ENCODE results near the gene MEOX1.
A peak's percentile ranks its signal among the peaks of the same experiment; 100 is the strongest.

The MEOX1 gene

GRCh38 chr17:43637563-43638323 is 24.0 kb downstream of the MEOX1 start:
- Histone ChIP-seq H3K4me2 (no peak overlapping the region), H3K27ac (no peak overlapping the region), H3K27me3 (no peaks in the 10 kb centered on the region), H3K9ac (no peak overlapping the region), H4K20me1 (no peaks in the 10 kb centered on the region), H3K4me3 (no peak overlapping the region), H3K4me1 (peaks cover 0 to 12% (median 9%) of the 10 kb centered on the region in 10 experiments; a peak in 12 of 20 replicates), H3K36me3 (no peaks in the 10 kb centered on the region), H3K9me3 (replicated peaks in 1 of 11) (no peaks in the 10 kb centered on the region)
- TF ChIP-seq Cebpa-rat (IDR thresholded peaks at IDR 0.05): no peak

GRCh38 chr17:43636426-43636825 is 25.3 kb downstream of the MEOX1 start:
- Histone ChIP-seq H4K20me1 (no peaks in the 10 kb centered on the region), H3K4me1 (peaks cover 0 to 14% (median 9%) of the 10 kb centered on the region in 10 experiments; a peak in 12 of 20 replicates), H3K4me2 (no peak overlapping the region), H3K9me3 (replicated peaks in 1 of 11) (no peaks in the 10 kb centered on the region), H3K27me3 (no peaks in the 10 kb centered on the region), H3K27ac (no peak overlapping the region), H3K9ac (no peak overlapping the region), H3K4me3 (no peak overlapping the region), H3K36me3 (no peaks in the 10 kb centered on the region)
- no peak for TF ChIP-seq Cebpa-rat (IDR thresholded peaks at IDR 0.05)

GRCh38 chr17:43634591-43635125 is 27.1 kb downstream of the MEOX1 start:
- H3K36me3 ChIP-seq: no peaks in the 10 kb centered on the region

GRCh38 chr17:43632221-43632620 is 29.5 kb downstream of the MEOX1 start:
- peak overlapping the region in 1 of 11 experiments; percentile 42; a peak in 2 of 22 replicates for H3K4me2 ChIP-seq
- peak overlapping the region in 1 of 11 experiments; percentile 5; a peak in 1 of 22 replicates for H3K9ac ChIP-seq
- no peaks in the 10 kb centered on the region for H3K9me3 ChIP-seq (replicated peaks in 1 of 11)
- H3K36me3 ChIP-seq: no peaks in the 10 kb centered on the region
- no peak overlapping the region for H3K27ac ChIP-seq
- no peak overlapping the region for H3K4me3 ChIP-seq
- TF ChIP-seq Cebpa-rat (IDR thresholded peaks at IDR 0.05): no peak
- H4K20me1 ChIP-seq: no peaks in the 10 kb centered on the region
- no peaks in the 10 kb centered on the region for H3K27me3 ChIP-seq
- peaks cover 0 to 8% (median 2%) of the 10 kb centered on the region in 10 experiments; a peak in 7 of 20 replicates for H3K4me1 ChIP-seq

More at GRCh38 chr17:43634591-43635125, 27.1 kb downstream of the MEOX1 start:
- Histone ChIP-seq H3K9ac (no peak overlapping the region; a peak in 1 of 22 replicates), H3K4me2 (no peak overlapping the region), H3K27me3 (no peaks in the 10 kb centered on the region), H3K4me3 (no peak overlapping the region), H3K4me1 (peaks cover 0 to 8% (median 2%) of the 10 kb centered on the region in 10 experiments; a peak in 7 of 20 replicates), H3K27ac (no peak overlapping the region), H4K20me1 (no peaks in the 10 kb centered on the region), H3K9me3 (replicated peaks in 1 of 11) (no peaks in the 10 kb centered on the region)
- TF ChIP-seq Cebpa-rat (IDR thresholded peaks at IDR 0.05): no peak

- H3K27me3 ChIP-seq: no peaks in the 10 kb centered on the region
- no peaks in the 10 kb centered on the region for H3K9me3 ChIP-seq (replicated peaks in 1 of 11)
These were observed 30.3 kb downstream of the MEOX1 start for GRCh38 chr17:43631429-43631828.

GRCh38 chr17:43628089-43628650 is 33.6 kb downstream of the MEOX1 start:
- TF ChIP-seq Cebpa-rat (IDR thresholded peaks at IDR 0.05): no peak
- no peak overlapping the region for H3K4me3 ChIP-seq
- H4K20me1 ChIP-seq: no peaks in the 10 kb centered on the region
- H3K36me3 ChIP-seq: no peaks in the 10 kb centered on the region
- no peak overlapping the region for H3K27ac ChIP-seq
- H3K4me2 ChIP-seq: no peak overlapping the region
- no peaks in the 10 kb centered on the region for H3K9me3 ChIP-seq (replicated peaks in 1 of 11)
- peaks cover 0 to 18% (median 6%) of the 10 kb centered on the region in 10 experiments; a peak in 11 of 20 replicates for H3K4me1 ChIP-seq
- H3K27me3 ChIP-seq: no peaks in the 10 kb centered on the region
- H3K9ac ChIP-seq: no peak overlapping the region

More at GRCh38 chr17:43631429-43631828, 30.3 kb downstream of the MEOX1 start:
- no peak overlapping the region for H3K4me2 ChIP-seq
- H3K4me1 ChIP-seq: peaks cover 0 to 8% (median 3%) of the 10 kb centered on the region in 10 experiments; a peak in 9 of 20 replicates
- H3K36me3 ChIP-seq: no peaks in the 10 kb centered on the region
- no peak overlapping the region for H3K4me3 ChIP-seq
- no peak overlapping the region for H3K27ac ChIP-seq
- H3K9ac ChIP-seq: no peak overlapping the region
- no peak for TF ChIP-seq Cebpa-rat (IDR thresholded peaks at IDR 0.05)
- H4K20me1 ChIP-seq: no peaks in the 10 kb centered on the region

- H3K27ac ChIP-seq: no peak overlapping the region
- no peaks in the 10 kb centered on the region for H3K27me3 ChIP-seq
- no peaks in the 10 kb centered on the region for H4K20me1 ChIP-seq
- H3K4me3 ChIP-seq: no peak overlapping the region
- no peaks in the 10 kb centered on the region for H3K9me3 ChIP-seq (replicated peaks in 1 of 11)
- H3K9ac ChIP-seq: no peak overlapping the region
- TF ChIP-seq Cebpa-rat (IDR thresholded peaks at IDR 0.05): no peak
- peaks cover 0 to 18% (median 3%) of the 10 kb centered on the region in 10 experiments; a peak in 11 of 20 replicates for H3K4me1 ChIP-seq
- no peaks in the 10 kb centered on the region for H3K36me3 ChIP-seq
- H3K4me2 ChIP-seq: no peak overlapping the region
These were observed 34.1 kb downstream of the MEOX1 start for GRCh38 chr17:43627653-43628052.

- Histone ChIP-seq H3K9ac (no peak overlapping the region), H3K4me1 (peaks cover 0 to 18% (median 2%) of the 10 kb centered on the region in 10 experiments; a peak in 7 of 20 replicates), H3K4me2 (peak overlapping the region in 2 of 11 experiments; percentile 45 to 50; a peak in 4 of 22 replicates), H3K36me3 (no peaks in the 10 kb centered on the region), H3K4me3 (no peak overlapping the region), H4K20me1 (no peaks in the 10 kb centered on the region), H3K9me3 (replicated peaks in 1 of 11) (no peaks in the 10 kb centered on the region), H3K27me3 (no peaks in the 10 kb centered on the region), H3K27ac (no peak overlapping the region)
- no peak for TF ChIP-seq Cebpa-rat (IDR thresholded peaks at IDR 0.05)
These were observed 35.7 kb downstream of the MEOX1 start for GRCh38 chr17:43626023-43626422.

- Histone ChIP-seq H4K20me1 (no peaks in the 10 kb centered on the region), H3K27me3 (no peaks in the 10 kb centered on the region), H3K4me1 (peaks cover 0 to 18% (median 2%) of the 10 kb centered on the region in 10 experiments; a peak in 7 of 20 replicates), H3K36me3 (no peaks in the 10 kb centered on the region), H3K9me3 (replicated peaks in 1 of 11) (no peaks in the 10 kb centered on the region), H3K4me2 (peak overlapping the region in 2 of 11 experiments; percentile 45 to 50; a peak in 4 of 22 replicates), H3K9ac (no peak overlapping the region), H3K4me3 (no peak overlapping the region), H3K27ac (no peak overlapping the region)
- TF ChIP-seq Cebpa-rat (IDR thresholded peaks at IDR 0.05): no peak
These were observed 36.1 kb downstream of the MEOX1 start for GRCh38 chr17:43625606-43626005.
